ENCODE data around the gene TMEM45A.

DNA sequence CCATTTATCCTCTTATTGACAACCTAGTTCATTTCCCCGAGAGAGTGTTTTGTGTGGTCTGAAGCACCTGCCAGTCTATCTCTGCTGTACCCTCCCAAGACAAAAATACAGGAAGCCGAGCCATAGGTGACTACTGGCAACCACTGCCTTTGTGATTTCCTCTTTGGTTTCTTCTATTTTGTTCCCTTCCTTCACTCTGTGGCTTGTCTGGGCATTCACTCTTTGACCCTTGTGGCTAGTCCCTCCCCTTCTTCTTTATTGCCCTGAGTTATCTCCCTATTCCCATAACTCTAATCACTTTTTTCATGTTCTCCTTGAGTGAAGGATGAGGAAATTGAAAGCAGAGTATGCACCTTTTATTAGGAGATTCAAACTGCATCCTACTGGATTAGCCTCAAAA lies 116.9 kb downstream of the TMEM45A start, which contains the start of gene ADGRG7:
- TF ChIP-seq POLR2A (IDR thresholded peaks at IDR 0.05; ENCODE audit: low read length) (no peak), GATA1 (IDR thresholded peaks at IDR 0.05; ENCODE audit: low read depth, low read length) (no peak)
